Neuronal stem cell (in vitro differentiated cells): ENCODE data around the gene PDE8A.

Experiments used
- DNase-seq: peaks from one replicate; pipeline ENCODE4 v3.0.0-alpha.2; 2013; ENCODE audit warnings: low spot score
- H2AFZ ChIP-seq: one replicate; pipeline ENCODE4 v1.6.1; 2013; ENCODE audit warnings: mild to moderate bottlenecking, low read length, inconsistent platforms
- H2AK5ac ChIP-seq: 2 replicates; pipeline ENCODE4 v1.6.1; 2013; ENCODE audit warnings: low read depth, mild to moderate bottlenecking, inconsistent platforms, low read length, moderate library complexity, mixed read lengths
- H2BK120ac ChIP-seq: 2 replicates; pipeline ENCODE4 v1.6.1; 2013; ENCODE audit warnings: low read depth, mild to moderate bottlenecking, inconsistent platforms, low read length, moderate library complexity, mixed read lengths
- H2BK12ac ChIP-seq: one replicate; pipeline ENCODE4 v1.6.1; 2013; ENCODE audit warnings: low read length, inconsistent platforms
- H2BK15ac ChIP-seq: 2 replicates; pipeline ENCODE4 v1.6.1; 2013; ENCODE audit warnings: mild to moderate bottlenecking, low read length, inconsistent platforms, mixed read lengths
- H2BK5ac ChIP-seq: one replicate; pipeline ENCODE4 v1.6.1; 2013; ENCODE audit warnings: inconsistent platforms, mild to moderate bottlenecking, low read length, moderate library complexity
- H3K14ac ChIP-seq: one replicate; pipeline ENCODE4 v1.6.1; 2013; ENCODE audit warnings: low read length, inconsistent platforms
- H3K18ac ChIP-seq: 2 replicates; pipeline ENCODE4 v1.6.1; 2013; ENCODE audit warnings: low read length, inconsistent platforms
- H3K23ac ChIP-seq: 2 replicates; pipeline ENCODE4 v1.6.1; 2013; ENCODE audit warnings: low read depth, mild to moderate bottlenecking, mixed read lengths, low read length, inconsistent platforms; ENCODE audit not compliant: poor library complexity
- H3K27ac ChIP-seq: replicated peaks from 3 replicates; pipeline ENCODE4 v1.5.1; 2013; ENCODE audit warnings: low read length, inconsistent platforms
- H3K27me3 ChIP-seq, 3 experiments: 2 replicates each; pipeline ENCODE4 v1.6.1; 2013; ENCODE audit warnings: low read length in 3 of 3, mild to moderate bottlenecking in 2 of 3, inconsistent platforms in 1 of 3, low read depth in 1 of 3, mixed read lengths in 1 of 3, moderate library complexity in 1 of 3; ENCODE audit not compliant: control insufficient read depth in 3 of 3, insufficient read depth in 3 of 3
- H3K36me3 ChIP-seq, 2 donors: replicated peaks in 1 of 2; 2 replicates each; pipeline ENCODE4 v1.6.1; 2013; ENCODE audit warnings: low read length in 2 of 2; ENCODE audit not compliant: control insufficient read depth in 2 of 2, insufficient read depth in 2 of 2
- H3K4ac ChIP-seq: 2 replicates; pipeline ENCODE4 v1.6.1; 2013; ENCODE audit warnings: inconsistent platforms, mild to moderate bottlenecking, low read length, moderate library complexity
- H3K4me1 ChIP-seq, 2 donors: 1 replicate in 1 of 2; 2 replicates in 1 of 2; pipeline ENCODE4 v1.6.1; 2013; ENCODE audit warnings: low read length in 2 of 2, low read depth in 1 of 2; ENCODE audit not compliant: control insufficient read depth in 2 of 2, insufficient read depth in 1 of 2
- H3K4me2 ChIP-seq: one replicate; pipeline ENCODE4 v1.6.1; 2013; ENCODE audit warnings: mild to moderate bottlenecking, low read length, inconsistent platforms; ENCODE audit not compliant: insufficient read depth, poor library complexity, severe bottlenecking
- H3K4me3 ChIP-seq, 2 donors: 2 replicates each; pipeline ENCODE4 v1.5.1; 2013; ENCODE audit warnings: low read length in 2 of 2, mild to moderate bottlenecking in 2 of 2, inconsistent platforms in 1 of 2, moderate library complexity in 1 of 2
- H3K79me1 ChIP-seq: one replicate; pipeline ENCODE4 v1.6.1; 2013; ENCODE audit warnings: low read depth, mild to moderate bottlenecking, inconsistent platforms, low read length, moderate library complexity
- H3K9ac ChIP-seq: one replicate; pipeline ENCODE4 v1.6.1; 2013; ENCODE audit warnings: mild to moderate bottlenecking, low read depth, low read length, inconsistent platforms; ENCODE audit not compliant: poor library complexity
- H3K9me3 ChIP-seq, 2 donors: replicated peaks in 1 of 2; 2 replicates each; pipeline versions ENCODE3 to v1.6.1; 2013; ENCODE audit warnings: low read length in 2 of 2, mild to moderate bottlenecking in 2 of 2, inconsistent platforms in 1 of 2, low read depth in 1 of 2, mixed read lengths in 1 of 2, moderate library complexity in 1 of 2; ENCODE audit not compliant: control insufficient read depth in 2 of 2, insufficient read depth in 1 of 2
- H4K8ac ChIP-seq: one replicate; pipeline ENCODE4 v1.6.1; 2013; ENCODE audit warnings: low read depth, mild to moderate bottlenecking, inconsistent platforms, low read length, moderate library complexity
- H4K91ac ChIP-seq: one replicate; pipeline ENCODE4 v1.6.1; 2013; ENCODE audit warnings: low read length, low read depth, mild to moderate bottlenecking, inconsistent platforms; ENCODE audit not compliant: poor library complexity
- WGBS, 2 donors: extraction: QIAGEN DNeasy Blood & Tissue Kit; methylation state at CpG; one replicate each; pipeline ENCODE4 v1.1.7; 2013; ENCODE audit warnings: missing lambda C conversion rate in 2 of 2, mixed read lengths in 1 of 2; ENCODE audit not compliant: insufficient read length in 2 of 2, insufficient replicate concordance in 1 of 2; ENCODE audit errors: extremely low coverage in 2 of 2; 5-methylcytosine and 5-hydroxymethylcytosine counted together

The PDE8A gene

GRCh38 chr15:85064710-85065109, 83.1 kb downstream of the PDE8A start:
- no peak for DNase-seq
- H3K9ac ChIP-seq: no peak overlapping the region
- no peak overlapping the region for H4K8ac ChIP-seq
- H3K18ac ChIP-seq: no peak overlapping the region
- H3K4me3 ChIP-seq: no peak overlapping the region
- no peak overlapping the region for H2AFZ ChIP-seq
- no peak overlapping the region for H3K23ac ChIP-seq
- H2BK120ac ChIP-seq: no peak overlapping the region
- H3K27me3 ChIP-seq: no peaks in the 10 kb centered on the region
- no peaks in the 10 kb centered on the region for H3K79me1 ChIP-seq
- H2BK12ac ChIP-seq: no peak overlapping the region
- H3K4me2 ChIP-seq: no peak overlapping the region
- no peak overlapping the region for H2BK5ac ChIP-seq
- no peak overlapping the region for H3K4ac ChIP-seq
- no peak overlapping the region for H3K14ac ChIP-seq
- H2BK15ac ChIP-seq: no peak overlapping the region
- peaks cover 0 to 2% of the 10 kb centered on the region in 2 donors for H3K4me1 ChIP-seq
- no CpG with 5 or more reads among the region's 1 CpG for WGBS, 2 donors
- H2AK5ac ChIP-seq: no peak overlapping the region
- peaks cover 0 to 1% of the 10 kb centered on the region in 2 donors for H3K36me3 ChIP-seq
- H3K27ac ChIP-seq: no peak overlapping the region
- H4K91ac ChIP-seq: no peak overlapping the region
- peaks cover 0 to 10% of the 10 kb centered on the region in 2 donors for H3K9me3 ChIP-seq

GRCh38 chr15:85071061-85071460, 89.4 kb downstream of the PDE8A start:
- no CpG with 5 or more reads among the region's 2 CpGs for WGBS, 2 donors
- no peak overlapping the region for H2BK15ac ChIP-seq
- no peak overlapping the region for H3K4me2 ChIP-seq
- no peak overlapping the region for H3K14ac ChIP-seq
- H3K18ac ChIP-seq: no peak overlapping the region
- no peak overlapping the region for H3K27ac ChIP-seq
- H4K91ac ChIP-seq: no peak overlapping the region
- no peak overlapping the region for H3K4ac ChIP-seq
- H3K27me3 ChIP-seq: no peaks in the 10 kb centered on the region
- peaks cover 0 to 1% of the 10 kb centered on the region in 2 donors for H3K36me3 ChIP-seq
- no peak overlapping the region for H3K4me3 ChIP-seq
- no peak overlapping the region for H4K8ac ChIP-seq
- H2AK5ac ChIP-seq: no peak overlapping the region
- peaks cover 3 to 8% of the 10 kb centered on the region in 2 donors for H3K4me1 ChIP-seq
- no peak overlapping the region for H3K9ac ChIP-seq
- no peak overlapping the region for H3K23ac ChIP-seq
- no peaks in the 10 kb centered on the region for H3K9me3 ChIP-seq
- no peak overlapping the region for H2BK5ac ChIP-seq
- H2BK12ac ChIP-seq: no peak overlapping the region
- H2BK120ac ChIP-seq: no peak overlapping the region
- H3K79me1 ChIP-seq: no peaks in the 10 kb centered on the region
- no peak for DNase-seq
- H2AFZ ChIP-seq: no peak overlapping the region

GRCh38 chr15:85071504-85071903, 89.8 kb downstream of the PDE8A start:
- Histone ChIP-seq H3K79me1 (no peaks in the 10 kb centered on the region), H3K27ac (no peak overlapping the region), H3K9me3 (no peaks in the 10 kb centered on the region), H3K4me1 (peaks cover 3 to 9% of the 10 kb centered on the region in 2 donors), H2BK5ac (no peak overlapping the region), H3K9ac (no peak overlapping the region), H3K4me3 (no peak overlapping the region), H3K27me3 (no peaks in the 10 kb centered on the region), H3K23ac (no peak overlapping the region), H2AK5ac (no peak overlapping the region), H2AFZ (no peak overlapping the region), H3K4me2 (no peak overlapping the region), H3K14ac (no peak overlapping the region), H2BK120ac (no peak overlapping the region), H2BK12ac (no peak overlapping the region), H4K8ac (no peak overlapping the region), H3K4ac (no peak overlapping the region), H3K18ac (no peak overlapping the region), H4K91ac (no peak overlapping the region), H3K36me3 (peaks cover 0 to 1% of the 10 kb centered on the region in 2 donors), H2BK15ac (no peak overlapping the region)
- no peak for DNase-seq
- whole genome bisulfite sequencing, 2 donors: no CpG with 5 or more reads among the region's 4 CpGs

- no peaks in the 10 kb centered on the region for H3K36me3 ChIP-seq
- H3K79me1 ChIP-seq: no peaks in the 10 kb centered on the region
- peaks cover 3 to 9% of the 10 kb centered on the region in 2 donors for H3K4me1 ChIP-seq
- no peak overlapping the region for H3K23ac ChIP-seq
- no peak for DNase-seq
- H3K9ac ChIP-seq: no peak overlapping the region
- H3K27ac ChIP-seq: no peak overlapping the region
- H3K4me2 ChIP-seq: no peak overlapping the region
- no peaks in the 10 kb centered on the region for H3K27me3 ChIP-seq
- no peak overlapping the region for H3K18ac ChIP-seq
- no peak overlapping the region for H3K4me3 ChIP-seq
- no peak overlapping the region for H3K4ac ChIP-seq
- H3K14ac ChIP-seq: no peak overlapping the region
- no peak overlapping the region for H4K91ac ChIP-seq
- no peak overlapping the region for H2AFZ ChIP-seq
- H2BK5ac ChIP-seq: no peak overlapping the region
- WGBS, 2 donors: no CpG with 5 or more reads among the region's 4 CpGs
- no peak overlapping the region for H2BK120ac ChIP-seq
- H3K9me3 ChIP-seq: no peaks in the 10 kb centered on the region
- H2BK12ac ChIP-seq: no peak overlapping the region
- H4K8ac ChIP-seq: no peak overlapping the region
- H2BK15ac ChIP-seq: no peak overlapping the region
- no peak overlapping the region for H2AK5ac ChIP-seq
Observed at GRCh38 chr15:85072917-85073316, 91.3 kb downstream of the PDE8A start.
